Esophagus muscularis mucosa (tissue), 4 donors: Measurements from ENCODE around the gene MAP1LC3B2. TPM values are rescaled to one million over a fixed set of nuclear protein-coding genes. Genes with fewer than 3 reads are reported as not detected.

Experiments
- DNase-seq: peaks from one replicate; pipeline ENCODE4 v3.0.0-alpha.2; 2017; ENCODE audit errors: extremely low spot score
- H3K27ac ChIP-seq, 4 donors: fragments of 200-600 bp; sonication (generic); replicated peaks in 1 of 4; 1 replicate in 3 of 4; 2 replicates in 1 of 4; pipeline ENCODE4 v1.5.1; 2016 to 2019; ENCODE audit warnings: mild to moderate bottlenecking in 1 of 4
- H3K27me3 ChIP-seq, 4 donors: fragments of 200-600 bp; sonication (generic); one replicate each; pipeline versions ENCODE4 v1.5.1 to v1.6.0; 2016 to 2019
- H3K36me3 ChIP-seq, 4 donors: fragments of 200-600 bp; sonication (generic); one replicate each; pipeline ENCODE4 v1.5.1; 2016 to 2019
- H3K4me1 ChIP-seq, 4 donors: fragments of 200-600 bp; sonication (generic); one replicate each; pipeline ENCODE4 v1.5.1; 2016 to 2019
- H3K4me3 ChIP-seq, 4 donors: fragments of 200-600 bp; sonication (generic); 1 replicate in 2 of 4; 2 replicates in 2 of 4; pipeline ENCODE4 v1.5.1; 2016 to 2019; ENCODE audit warnings: mild to moderate bottlenecking in 4 of 4, moderate library complexity in 1 of 4
- H3K9me3 ChIP-seq, 4 donors: fragments of 200-600 bp; sonication (generic); 1 replicate in 3 of 4; 2 replicates in 1 of 4; pipeline ENCODE4 v1.5.1; 2016 to 2019
- CTCF ChIP-seq, 3 experiments: fragments of 200-600 bp in 2 of 3; fragments of 450-650 bp in 1 of 3; sonication (generic) in 2 of 3; IDR thresholded peaks; one replicate each; pipeline ENCODE4 v1.5.1; 2017 to 2019; ENCODE audit warnings: antibody characterized with exemption in 3 of 3, mild to moderate bottlenecking in 2 of 3, moderate library complexity in 1 of 3
- EP300 ChIP-seq: sonication (generic); formaldehyde crosslinking; IDR thresholded peaks from one replicate; pipeline ENCODE4 v1.6.1; 2017; ENCODE audit warnings: antibody characterized with exemption
- POLR2A ChIP-seq: fragments of 450-650 bp; IDR thresholded peaks from one replicate; pipeline ENCODE4 v1.6.1; 2017; ENCODE audit warnings: antibody characterized with exemption, moderate library complexity, mild to moderate bottlenecking, low read depth
- POLR2AphosphoS5 ChIP-seq, 2 donors: sonication (generic); formaldehyde crosslinking; IDR thresholded peaks; one replicate each; pipeline ENCODE4 v1.6.1; 2017; ENCODE audit warnings: antibody characterized with exemption in 2 of 2
- WGBS: methylation state at CpG from one replicate; pipeline ENCODE4 v1.1.5; 2018; 5-methylcytosine and 5-hydroxymethylcytosine counted together
- intact Hi-C: fragments of 100-400 bp; cut with DNase I; formaldehyde crosslinking; loops from one replicate; pipeline ENCODE4 v1.15.1; 2023
- total RNA-seq, 4 donors: library from RNA; depleted of rRNA; stranded (reverse); fragments of >200 nt; gene quantifications; one replicate each; pipeline versions ENCODE4 v1.1.0 to v1.2.1, GENCODE V29; 2016

The MAP1LC3B2 gene
- total RNA-seq, 4 donors from 2014 or later = 0.83 to 3.0 (median 1.8) TPM; not detected in 1

- no peak for DNase-seq
- 20% methylated on average over 15 of the region's 15 CpGs for WGBS
- Histone ChIP-seq H3K9me3 (no peaks in the 10 kb centered on the region), H3K27ac (peak overlapping the region; percentile 81 to 88 (median 84)), H3K4me3 (peak overlapping the region; percentile 13 to 38 (median 30)), H3K36me3 (no peaks in the 10 kb centered on the region), H3K4me1 (peaks cover 10 to 49% (median 48%) of the 10 kb centered on the region in 4 donors), H3K27me3 (no peaks in the 10 kb centered on the region)
- TF ChIP-seq POLR2AphosphoS5 (IDR thresholded peaks at IDR 0.05) (peak; percentile 58 to 73), CTCF (IDR thresholded peaks at IDR 0.05) (no peak), POLR2A (no peak)
- intact Hi-C loops = loop anchor here (5.0 kb wide), 1 partner anchor 248 kb away; the partner anchor contains the start of gene MED13L
These were observed 33.7 kb upstream of the MAP1LC3B2 start for GRCh38 chr12:116525418-116526001.

- no peak for DNase-seq
- H3K27me3 ChIP-seq = no peaks in the 10 kb centered on the region
- peaks cover 13 to 55% (median 53%) of the 10 kb centered on the region in 4 donors for H3K4me1 ChIP-seq
- H3K4me3 ChIP-seq = no peak overlapping the region
- no peak for TF ChIP-seq EP300
- TF ChIP-seq POLR2AphosphoS5 (IDR thresholded peaks at IDR 0.05) = no peak
- no peak for TF ChIP-seq CTCF (IDR thresholded peaks at IDR 0.05)
- no peak for TF ChIP-seq POLR2A
- WGBS = 85% methylated on average over 4 of the region's 4 CpGs
- no peaks in the 10 kb centered on the region for H3K36me3 ChIP-seq
- intact Hi-C loops = loop anchor here (5.0 kb wide), 1 partner anchor 251 kb away; the partner anchor contains the start of gene MED13L
- no peaks in the 10 kb centered on the region for H3K9me3 ChIP-seq
- peak overlapping the region in 3 of 4 donors; percentile 17 to 88 (median 34) for H3K27ac ChIP-seq
These were observed 31.1 kb upstream of the MAP1LC3B2 start for GRCh38 chr12:116528065-116528464.

GRCh38 chr12:116528498-116528897 lies 30.7 kb upstream of the MAP1LC3B2 start:
- no peak for DNase-seq
- TF ChIP-seq POLR2AphosphoS5 (IDR thresholded peaks at IDR 0.05) = no peak
- no peak for TF ChIP-seq CTCF (IDR thresholded peaks at IDR 0.05)
- TF ChIP-seq EP300 = no peak
- no peak for TF ChIP-seq POLR2A
- H3K36me3 ChIP-seq = no peaks in the 10 kb centered on the region
- no peaks in the 10 kb centered on the region for H3K27me3 ChIP-seq
- 80% methylated on average over 1 of the region's 1 CpG for WGBS
- intact Hi-C loops = loop anchor here (5.0 kb wide), 1 partner anchor 251 kb away; the partner anchor contains the start of gene MED13L
- no peaks in the 10 kb centered on the region for H3K9me3 ChIP-seq
- H3K27ac ChIP-seq = peak overlapping the region; percentile 17 to 88 (median 52)
- peaks cover 18 to 60% (median 57%) of the 10 kb centered on the region in 4 donors for H3K4me1 ChIP-seq
- H3K4me3 ChIP-seq = no peak overlapping the region

GRCh38 chr12:116529048-116529447 lies 30.1 kb upstream of the MAP1LC3B2 start:
- intact Hi-C loops = loop anchor here (5.0 kb wide), 1 partner anchor 252 kb away; the partner anchor contains the start of gene MED13L
- H3K27ac ChIP-seq = peak overlapping the region; percentile 17 to 88 (median 52)
- H3K36me3 ChIP-seq = no peaks in the 10 kb centered on the region
- no peaks in the 10 kb centered on the region for H3K27me3 ChIP-seq
- WGBS = 58% methylated on average over 8 of the region's 8 CpGs
- DNase-seq = no peak
- H3K4me1 ChIP-seq = peaks cover 23 to 64% (median 61%) of the 10 kb centered on the region in 4 donors
- TF ChIP-seq CTCF (IDR thresholded peaks at IDR 0.05) (no peak), POLR2AphosphoS5 (IDR thresholded peaks at IDR 0.05) (no peak), EP300 (no peak), POLR2A (no peak)
- no peak overlapping the region for H3K4me3 ChIP-seq
- H3K9me3 ChIP-seq = no peaks in the 10 kb centered on the region
